T-helper 1 cell (primary cell): ENCODE measurements around the gene FLT1.

ENCODE experiments used
- DNase-seq, 5 donors: peaks; one replicate each; pipeline ENCODE4 v3.0.0-alpha.2; 2012 to 2020

The FLT1 gene

DNA sequence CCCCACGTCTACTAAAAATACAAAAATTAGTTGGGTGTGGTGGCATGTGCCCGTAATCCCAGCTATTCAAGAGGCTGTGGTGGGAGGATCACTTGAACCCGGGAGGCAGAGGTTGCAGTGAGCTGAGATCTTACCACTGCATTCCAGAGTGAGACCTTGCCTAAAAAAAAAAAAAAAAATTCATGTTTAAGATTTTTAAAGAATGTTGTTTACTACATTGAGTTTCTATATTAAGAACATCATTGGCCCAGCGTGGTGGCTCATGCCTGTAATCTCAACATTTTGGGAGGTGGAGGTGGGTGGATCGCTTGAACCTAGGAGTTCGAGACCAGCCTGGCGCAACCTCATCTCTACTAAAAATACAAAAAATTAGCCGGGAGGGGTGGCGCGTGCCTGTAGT, 31.9 kb upstream of the FLT1 start:
- DNase-seq, result no peak

DNA sequence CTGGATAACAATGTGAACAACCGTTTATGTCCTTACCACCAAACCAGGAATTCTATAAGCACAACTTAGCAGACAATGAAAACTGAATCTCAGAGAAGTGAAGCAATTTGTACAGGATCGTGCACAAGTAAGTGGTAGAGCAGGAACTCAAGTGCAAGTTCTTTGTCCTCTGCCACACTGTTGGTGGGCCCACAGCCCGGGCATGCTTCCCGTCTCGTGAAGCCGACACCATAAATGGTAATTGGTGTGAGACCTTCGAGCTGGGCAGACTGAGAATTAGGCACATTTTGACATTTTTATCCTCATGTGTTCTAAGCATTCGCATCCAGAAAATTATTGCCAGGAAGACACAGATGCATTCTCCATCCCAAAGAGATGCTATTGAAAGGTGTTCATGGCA, 27.9 kb upstream of the FLT1 start:
- no peak for DNase-seq

DNA sequence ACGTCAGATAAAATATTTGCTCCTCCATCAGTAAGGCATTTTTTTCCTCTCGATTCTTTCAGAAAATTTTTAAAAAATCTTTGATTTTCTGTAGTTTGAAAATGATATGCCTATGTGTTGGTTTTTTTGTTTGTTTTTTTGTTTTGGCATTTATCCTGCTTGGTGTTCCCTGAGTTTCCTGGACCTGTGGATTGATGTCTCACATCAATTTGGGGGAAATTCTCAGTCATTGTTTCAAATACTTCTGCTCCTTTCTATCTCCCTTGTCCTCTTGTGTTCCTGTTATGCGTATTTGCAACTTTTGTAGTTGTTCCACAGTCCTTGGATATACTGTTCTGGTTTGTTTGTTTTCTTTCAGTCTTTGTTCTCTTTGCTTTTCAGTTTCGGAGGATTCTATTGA, 18.8 kb upstream of the FLT1 start:
- no peak for DNase-seq

DNA sequence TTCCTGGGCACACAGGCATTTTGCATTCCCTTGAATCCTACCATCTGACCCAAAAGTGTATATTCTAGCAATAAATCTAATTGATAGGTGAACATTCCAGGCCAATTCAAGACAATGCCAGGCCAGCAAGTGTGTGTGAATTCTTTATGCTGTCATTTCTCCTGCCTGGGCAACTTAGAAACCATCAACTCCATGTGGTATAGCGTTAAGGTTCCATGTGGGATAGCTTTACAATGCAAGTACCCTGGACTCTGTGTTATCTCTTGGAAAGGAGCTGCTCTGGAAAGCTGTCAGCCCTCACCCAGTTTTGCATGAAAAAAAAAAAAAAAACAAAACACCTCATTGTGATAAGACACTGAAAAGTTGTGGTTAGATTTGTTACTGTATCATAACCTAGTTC, 15.6 kb upstream of the FLT1 start:
- DNase-seq, result no peak

DNA sequence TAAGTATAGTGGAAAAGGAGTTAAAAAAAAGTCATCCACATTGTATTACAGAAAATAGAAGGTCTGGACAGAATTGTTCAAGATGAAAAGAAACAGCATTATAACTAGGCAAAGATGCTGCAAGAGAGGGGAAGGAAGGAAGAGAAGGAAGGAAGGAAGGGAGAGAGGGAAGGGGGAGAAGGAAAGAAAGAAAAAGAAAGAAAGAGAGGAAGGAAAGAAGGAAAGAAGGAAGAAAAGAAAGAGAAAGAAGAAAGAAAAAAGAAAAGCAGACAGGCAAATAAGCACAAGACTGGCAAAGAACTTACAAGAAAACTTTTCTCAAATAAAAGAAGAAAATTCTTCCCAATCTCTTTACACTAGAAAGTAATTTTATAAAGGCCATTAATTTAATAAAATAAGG, 15.1 kb upstream of the FLT1 start:
- no peak for DNase-seq

DNA sequence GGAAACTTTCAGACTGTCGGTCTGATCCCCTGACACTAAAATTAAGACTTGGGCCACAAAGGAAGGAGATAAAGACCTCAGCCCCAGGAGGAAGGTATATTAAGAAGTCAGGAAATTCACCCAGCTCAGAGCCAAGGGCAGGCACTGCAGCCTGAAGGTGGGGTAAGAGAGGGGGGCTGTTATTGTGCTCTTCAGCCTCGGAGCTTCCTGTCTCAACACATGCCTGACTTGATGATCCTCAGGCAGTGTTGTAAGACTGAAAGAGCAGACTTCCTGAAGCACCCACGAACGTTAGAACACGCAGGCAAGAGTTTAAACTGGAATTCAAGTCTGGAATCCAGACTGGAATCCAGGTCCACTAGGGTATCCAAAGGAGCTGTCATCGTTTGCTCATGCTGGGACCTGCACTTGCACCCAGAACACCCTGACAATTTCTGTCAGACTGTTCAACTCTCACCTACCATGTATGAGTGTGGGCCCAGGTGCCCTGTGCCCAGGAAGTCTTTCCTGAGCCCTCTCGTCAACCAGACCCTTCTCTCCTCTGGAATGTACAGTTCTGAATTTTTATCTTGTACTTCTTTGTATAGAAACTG, 10.7 kb upstream of the FLT1 start:
- DNase-seq, result no peak

DNA sequence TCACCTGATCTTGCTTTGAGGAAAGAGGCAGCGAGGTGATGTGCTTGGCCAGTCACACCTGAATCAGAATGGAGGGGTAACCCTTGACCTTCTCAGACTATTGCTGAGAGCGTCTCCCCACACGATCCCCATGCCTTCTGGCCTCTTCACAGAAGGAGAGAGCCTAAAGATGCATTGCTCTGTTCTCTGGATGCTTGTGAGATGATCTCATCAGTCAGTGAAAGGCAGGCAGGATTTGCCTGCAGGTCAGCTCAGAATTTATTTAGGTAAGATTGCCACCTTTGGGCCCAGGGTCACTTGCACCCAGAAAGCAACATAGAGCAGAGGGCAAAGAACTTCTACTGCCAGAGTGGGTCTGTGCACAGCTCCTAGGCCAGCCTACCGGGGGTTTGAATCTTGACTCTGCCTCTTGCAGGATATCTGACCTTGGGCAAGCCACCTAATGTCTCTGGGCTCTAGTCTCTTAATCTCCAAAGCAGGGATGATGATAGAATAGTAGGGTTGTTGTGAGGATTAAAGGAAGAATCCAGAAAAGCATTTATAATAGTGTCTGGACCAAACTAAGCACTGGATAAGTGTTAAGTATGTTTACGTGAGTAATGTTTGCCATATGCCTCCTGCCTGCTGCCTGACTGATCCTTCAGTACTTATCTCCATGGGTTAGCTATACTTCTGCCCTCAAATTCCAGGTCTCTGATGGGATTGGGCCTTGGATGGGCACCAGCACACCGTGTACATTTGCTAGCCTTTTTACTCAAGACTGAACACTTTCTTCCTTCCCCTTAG, 8.4 kb upstream of the FLT1 start:
- DNase-seq, result no peak

DNA sequence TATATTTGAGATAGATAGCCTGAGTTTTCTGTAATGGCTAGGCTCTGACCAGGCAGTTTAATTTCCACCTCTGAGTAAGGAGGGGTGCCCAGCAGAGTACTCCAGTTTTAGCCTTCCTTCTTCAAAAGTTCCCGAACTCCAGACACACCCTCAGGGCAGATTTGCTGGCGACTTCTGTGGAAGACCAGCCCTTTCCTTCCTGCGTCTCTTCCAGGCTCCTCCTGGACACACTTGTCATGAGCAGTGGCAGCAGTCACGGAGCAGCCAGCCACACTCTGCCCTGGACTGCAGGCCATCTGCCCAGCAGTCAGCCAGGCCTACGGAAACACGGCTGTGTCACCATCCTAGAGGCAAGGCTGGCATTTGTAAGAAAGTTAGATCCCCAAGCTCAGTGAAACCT, 6.6 kb upstream of the FLT1 start:
- DNase-seq, result no peak

DNA sequence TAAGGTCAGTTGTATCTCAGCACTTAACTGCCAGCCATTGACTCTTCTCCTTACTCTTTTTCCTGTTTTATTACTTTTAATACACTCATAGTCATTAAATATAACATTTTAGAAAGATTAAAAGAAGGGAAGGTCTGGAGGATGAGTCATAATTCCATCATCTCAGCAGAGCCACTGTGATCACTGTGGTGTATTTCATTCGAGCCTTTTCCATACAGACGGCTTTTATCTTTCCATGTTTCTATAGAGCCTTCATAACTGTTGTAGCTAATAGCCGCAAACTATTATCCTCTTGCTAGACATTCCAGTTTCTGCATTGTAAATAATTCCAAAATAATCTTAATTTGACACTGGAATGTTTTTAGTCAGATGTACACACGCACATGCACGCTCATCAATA, 4.7 kb upstream of the FLT1 start:
- no peak for DNase-seq

DNA sequence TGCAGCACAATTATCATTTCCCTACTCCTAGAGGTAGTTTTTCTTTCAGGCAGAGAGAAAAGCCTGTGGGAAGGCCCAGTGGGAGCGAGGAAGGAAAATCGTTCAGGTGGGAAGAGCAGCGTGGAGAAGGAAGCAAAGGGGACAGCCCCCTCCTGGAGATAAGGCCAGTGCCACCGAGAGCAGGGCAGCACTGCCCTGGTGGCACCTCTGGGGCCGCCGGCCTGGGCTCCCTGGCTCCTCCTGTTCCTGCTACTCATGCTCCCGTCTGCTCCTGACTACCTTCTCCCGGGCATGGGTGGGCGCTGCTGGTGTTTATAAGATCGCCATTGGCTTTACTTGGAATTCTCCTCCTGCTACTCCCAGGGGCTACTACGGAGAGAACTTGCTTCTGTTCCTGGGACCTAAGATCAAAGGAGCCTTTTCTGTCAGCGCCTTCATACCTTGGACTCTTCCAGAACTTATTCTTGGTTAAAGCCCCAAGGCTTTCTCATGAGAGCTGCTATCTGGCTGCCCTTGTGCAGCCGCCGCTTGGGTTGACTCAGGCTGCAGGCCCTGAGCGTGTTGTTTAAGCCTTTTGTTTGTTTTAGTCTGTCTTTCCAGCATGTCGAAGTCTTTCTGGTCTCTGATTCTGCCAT, 3.7 kb upstream of the FLT1 start:
- DNase-seq, result no peak

DNA sequence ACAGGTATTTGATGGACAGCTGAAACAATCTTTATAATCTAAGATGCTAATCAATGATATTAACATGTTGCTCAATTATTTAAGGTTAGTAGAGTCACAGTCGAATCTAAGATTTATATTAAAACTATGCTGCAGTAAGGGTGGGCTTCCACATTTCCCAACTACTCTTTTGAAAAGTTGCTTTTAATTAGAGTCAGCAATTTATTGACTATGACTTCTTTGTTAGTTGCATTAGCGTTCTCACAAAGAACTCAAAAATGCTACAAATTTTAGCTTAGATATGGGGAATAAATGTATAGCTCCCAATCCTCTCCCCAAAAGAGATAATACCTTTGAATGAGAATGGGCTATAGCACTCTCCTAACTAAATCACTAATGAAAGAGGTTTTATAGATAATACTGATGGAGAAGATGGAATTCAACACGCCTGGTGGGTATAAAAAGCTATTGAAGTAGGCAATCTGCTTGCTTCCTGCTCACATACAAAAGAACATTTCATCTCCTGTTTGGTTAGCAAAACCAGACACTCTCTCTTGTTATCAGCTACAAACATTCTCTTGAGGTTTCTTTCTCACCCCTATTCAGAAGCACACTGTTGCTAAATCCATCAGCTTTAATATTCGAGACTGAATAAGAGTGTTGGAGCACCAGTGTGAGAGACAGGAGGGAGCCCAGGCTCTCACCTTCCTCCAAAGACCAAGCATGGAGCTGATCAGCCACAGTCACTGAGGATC, 2.4 kb upstream of the FLT1 start:
- DNase-seq, result no peak

DNA sequence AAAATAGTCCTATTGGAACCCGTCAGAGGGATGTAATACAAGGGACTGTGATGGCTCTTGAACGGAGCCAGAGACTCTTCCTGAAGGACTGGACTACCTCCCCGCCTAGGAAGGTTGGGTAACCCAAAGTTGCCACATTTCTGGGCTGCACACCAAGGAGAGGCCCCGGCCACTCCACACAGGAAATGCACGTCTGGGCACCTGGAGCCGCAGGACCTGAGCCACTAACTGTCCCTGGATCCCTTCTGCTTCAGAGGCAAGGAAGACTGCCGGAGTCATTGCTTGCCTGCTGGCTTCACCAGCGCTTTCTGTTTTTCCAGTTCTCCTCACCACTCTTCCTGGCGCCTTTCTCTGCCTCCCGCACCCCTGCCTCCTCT, 1.2 kb upstream of the FLT1 start:
- DNase-seq, result no peak

DNA sequence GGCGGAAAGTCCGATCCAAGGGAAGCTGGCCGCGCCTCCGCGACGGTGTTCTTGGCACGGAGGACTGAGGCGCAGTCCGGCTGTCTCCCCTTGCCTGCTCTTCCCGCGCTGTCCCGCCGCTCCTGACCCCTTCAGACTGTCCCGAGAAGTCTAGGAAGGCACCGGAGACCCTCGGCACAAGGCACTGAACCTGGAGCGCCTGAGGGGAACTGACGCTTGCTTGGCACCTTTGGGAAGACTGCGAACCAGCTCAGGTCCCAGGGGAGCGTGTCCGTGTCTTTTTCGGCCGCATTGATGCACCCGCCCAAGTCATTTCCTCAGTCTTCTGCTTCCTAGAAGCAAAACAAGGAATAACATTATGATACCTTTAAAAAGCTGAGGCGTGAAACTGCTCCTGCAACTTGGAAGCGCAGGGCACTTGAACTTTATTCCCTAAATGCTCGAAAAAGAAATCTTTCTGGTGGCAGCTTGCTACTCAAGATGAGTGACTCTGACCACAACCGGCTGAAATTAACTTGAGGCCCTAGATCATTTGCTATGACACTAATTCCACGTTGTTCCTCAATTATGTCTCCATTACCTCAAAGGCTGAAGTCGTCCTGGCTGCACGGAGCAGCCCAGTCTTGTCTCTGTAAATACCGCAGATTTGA, 735 bp upstream of the FLT1 start:
- no peak for DNase-seq

DNA sequence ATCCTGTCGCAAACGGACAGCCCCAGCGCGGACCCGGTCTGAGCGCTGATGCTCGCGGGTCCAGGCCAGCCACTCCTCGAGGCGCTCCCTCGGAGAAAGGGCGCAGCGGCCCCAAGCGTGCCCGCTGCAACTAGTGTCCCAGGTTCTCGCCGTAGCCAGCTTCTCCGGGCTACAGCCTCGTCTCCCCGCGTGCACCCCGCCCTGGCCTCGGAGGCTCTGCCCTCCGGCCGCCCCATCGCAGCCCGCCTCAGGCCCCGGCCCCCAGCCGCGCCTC, 487 bp downstream of the FLT1 start:
- no peak for DNase-seq

DNA sequence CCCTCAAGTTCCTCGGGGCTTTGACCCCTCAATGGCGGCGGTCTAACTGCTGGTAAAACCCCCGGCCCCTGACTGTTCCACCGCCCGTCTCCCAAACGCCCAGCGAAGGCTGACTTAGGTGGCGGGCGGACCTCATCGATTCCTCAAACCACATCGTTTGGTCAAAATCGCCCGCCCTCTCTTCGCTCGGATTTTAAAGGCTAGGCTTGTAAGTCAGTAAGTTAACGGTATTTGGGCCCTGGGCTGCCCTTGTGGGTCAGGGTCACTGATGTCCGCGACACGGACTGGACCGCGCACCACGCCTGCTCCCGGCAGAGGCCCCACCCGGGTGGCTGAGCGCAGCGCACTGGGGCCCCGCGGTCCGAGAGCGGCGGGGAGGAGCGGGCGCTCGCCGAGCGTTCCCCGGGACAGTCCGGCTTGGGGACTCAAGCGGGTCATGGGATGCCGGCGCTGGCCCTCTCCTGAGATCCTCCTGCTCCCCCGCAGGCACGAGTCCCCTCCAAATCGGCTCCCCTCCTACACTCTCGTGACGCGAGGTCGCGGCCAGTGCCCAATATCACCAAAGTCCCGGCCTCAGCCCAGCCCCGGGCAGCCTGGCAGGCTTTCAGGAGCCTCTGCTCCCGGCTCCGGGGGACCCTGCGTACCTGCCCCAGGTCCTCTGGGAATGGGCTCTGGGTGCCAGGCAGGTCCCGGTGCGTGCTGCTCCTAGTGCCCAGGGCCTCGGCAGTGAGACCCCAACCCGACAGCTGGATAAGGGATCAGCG, 1.0 kb downstream of the FLT1 start:
- DNase-seq, result no peak

DNA sequence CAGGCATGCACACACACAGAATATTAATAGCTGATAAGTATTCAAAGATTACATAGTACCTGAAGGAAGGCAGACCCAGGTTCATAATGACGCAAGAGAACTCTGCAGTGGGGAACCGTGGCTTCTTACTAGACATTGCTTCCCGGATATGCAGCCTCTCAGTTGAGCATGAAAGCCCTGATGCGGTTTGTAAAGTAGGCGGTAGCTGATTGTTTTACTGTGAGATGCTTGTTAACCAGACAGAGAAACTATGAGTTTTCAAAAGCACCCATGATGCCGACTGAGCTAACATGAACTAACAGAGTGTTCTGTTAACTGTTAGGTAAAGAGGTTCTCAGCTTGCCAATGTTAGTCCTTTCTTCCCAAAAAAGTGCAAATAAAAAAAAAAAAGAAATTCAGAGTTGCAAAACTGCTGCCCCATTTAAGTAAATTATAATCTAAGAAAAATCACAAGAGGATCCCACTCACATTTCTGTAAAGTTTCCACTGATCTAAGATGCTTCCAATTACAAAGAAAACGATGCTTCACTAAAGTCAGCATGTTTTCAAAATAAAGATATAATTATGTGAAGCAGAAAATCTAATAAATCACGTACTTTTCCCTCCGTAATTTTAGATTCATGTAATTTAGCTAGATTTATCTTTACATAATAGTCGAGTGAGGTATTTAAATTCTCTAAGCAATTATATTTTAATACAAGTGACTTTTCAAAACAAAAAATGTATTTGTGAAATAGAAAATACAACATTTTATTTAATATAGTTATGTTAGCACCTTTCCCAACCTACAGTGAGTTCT, 2.2 kb downstream of the FLT1 start:
- peak in 2 of 5 donors; percentile 8 to 78 for DNase-seq

DNA sequence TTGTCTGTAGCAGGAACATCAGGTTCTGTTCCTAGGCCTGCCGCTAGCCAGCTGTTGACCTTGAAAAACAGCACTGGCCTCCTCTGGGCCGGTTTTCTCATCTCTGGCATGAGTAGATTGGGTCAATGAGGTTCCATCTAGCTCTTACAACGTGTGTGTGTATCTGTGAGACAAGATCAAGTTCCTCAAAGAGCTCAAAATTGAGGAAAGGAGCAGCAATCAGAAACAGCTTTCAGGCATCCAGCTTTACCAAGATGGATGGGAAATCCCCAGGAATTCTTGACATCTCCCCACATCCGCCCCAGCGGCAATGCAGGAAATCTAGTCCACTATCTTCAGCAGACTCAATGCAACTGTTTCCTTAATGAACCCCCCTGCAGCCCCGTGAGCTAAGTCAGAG, 4.9 kb downstream of the FLT1 start:
- DNase-seq, result no peak

DNA sequence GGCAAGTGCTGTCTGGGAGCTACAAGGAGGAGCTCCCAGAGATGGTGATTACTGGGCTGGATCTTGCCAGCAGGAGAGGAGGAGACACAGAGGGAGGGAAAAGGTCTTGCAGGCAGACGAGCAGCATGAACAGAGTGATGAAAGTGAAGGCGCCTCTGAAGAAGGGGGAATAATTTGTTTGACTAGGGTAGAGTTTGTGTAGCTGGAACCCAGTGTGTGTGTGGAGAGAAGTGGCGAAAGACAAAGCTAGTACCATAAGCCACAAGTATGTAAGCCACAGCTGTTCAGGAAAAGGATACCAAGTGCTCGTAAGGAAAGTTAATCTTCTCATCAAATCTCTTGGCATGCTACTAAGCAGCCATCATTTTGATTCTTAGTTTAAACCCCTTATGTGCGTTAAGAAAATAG, 5.4 kb downstream of the FLT1 start:
- no peak for DNase-seq

DNA sequence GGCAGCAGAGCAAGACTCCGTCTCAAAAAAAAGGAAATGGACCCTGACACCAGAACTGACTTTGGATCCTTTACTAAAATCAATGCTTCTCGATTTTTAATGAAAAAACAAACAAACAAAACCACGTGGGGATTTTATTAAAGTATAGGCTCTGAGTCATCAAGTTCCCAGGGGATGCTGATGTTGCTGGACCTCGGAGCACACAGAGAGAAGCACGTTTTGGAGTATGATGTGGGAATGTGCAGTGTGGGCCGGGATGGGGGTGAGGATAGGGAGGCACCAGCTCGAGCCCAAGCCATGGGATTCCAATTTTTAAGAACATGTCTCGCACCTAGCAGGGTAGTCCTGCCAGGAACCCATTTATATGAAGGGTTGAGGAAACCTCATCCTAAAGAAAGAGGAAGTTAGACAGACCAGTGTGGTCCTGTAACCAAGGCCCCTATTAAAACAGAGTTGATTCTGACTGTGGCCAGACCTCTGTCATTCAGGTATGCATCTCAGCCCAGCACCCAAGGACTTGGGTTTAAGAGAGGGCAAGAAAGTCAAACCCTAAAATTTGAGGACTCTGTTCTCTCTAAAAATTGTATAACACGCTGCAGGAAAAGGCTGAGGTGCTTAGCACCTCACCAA, 6.4 kb downstream of the FLT1 start:
- DNase-seq, result no peak

DNA sequence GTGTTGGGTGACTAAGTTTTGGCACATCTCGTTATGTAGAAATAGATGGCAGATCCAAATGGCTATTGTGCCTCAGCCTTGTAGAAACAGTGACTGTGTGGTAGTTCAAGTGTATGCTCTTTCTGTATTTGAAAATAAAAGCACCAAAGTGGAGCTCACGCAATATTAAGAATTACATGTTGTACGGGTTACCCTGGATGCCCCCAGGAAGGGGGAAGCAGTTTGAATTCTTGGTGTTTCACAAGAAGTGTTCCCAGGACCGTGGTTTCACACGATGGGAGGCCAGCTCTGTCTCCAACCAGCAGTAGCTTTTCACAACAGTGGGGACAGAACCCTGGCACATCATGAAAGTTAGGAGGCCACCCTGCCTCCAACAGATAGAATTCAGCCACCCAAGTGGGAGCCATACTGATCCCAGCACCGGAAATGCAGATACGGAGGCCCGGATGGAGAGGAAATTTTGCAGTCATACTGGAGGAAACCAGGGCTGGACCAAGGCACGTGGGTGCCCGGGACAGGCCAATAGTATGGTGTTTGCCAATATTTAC, 8.9 kb downstream of the FLT1 start:
- no peak for DNase-seq

DNA sequence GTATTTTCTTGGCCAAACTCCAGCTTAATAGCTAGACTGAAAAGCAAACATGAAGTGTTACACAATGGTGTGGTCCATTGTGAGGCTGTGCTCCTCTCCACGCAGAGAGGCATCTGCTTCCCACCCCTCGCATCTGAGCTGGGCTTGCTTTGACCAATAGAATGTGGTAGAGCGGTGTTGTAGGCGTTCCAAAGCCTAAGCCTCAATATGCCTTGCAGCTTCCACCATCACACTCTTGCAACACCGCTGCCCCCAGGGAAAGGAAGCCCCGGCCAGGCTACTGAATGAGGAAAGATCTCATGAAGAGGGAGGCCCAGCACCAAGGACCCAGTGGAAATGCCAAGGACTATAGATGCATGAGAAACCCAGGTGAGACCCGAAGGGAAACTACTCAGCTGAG, 9.4 kb downstream of the FLT1 start:
- no peak for DNase-seq
